Superior temporal gyrus (tissue), 1 donor: ENCODE measurements around the gene ATF7IP.

ENCODE experiments used
- DNase-seq: peaks from one replicate; pipeline ENCODE4 v3.0.0-alpha.2; 2016; ENCODE audit errors: extremely low spot score

ATF7IP gene

DNA sequence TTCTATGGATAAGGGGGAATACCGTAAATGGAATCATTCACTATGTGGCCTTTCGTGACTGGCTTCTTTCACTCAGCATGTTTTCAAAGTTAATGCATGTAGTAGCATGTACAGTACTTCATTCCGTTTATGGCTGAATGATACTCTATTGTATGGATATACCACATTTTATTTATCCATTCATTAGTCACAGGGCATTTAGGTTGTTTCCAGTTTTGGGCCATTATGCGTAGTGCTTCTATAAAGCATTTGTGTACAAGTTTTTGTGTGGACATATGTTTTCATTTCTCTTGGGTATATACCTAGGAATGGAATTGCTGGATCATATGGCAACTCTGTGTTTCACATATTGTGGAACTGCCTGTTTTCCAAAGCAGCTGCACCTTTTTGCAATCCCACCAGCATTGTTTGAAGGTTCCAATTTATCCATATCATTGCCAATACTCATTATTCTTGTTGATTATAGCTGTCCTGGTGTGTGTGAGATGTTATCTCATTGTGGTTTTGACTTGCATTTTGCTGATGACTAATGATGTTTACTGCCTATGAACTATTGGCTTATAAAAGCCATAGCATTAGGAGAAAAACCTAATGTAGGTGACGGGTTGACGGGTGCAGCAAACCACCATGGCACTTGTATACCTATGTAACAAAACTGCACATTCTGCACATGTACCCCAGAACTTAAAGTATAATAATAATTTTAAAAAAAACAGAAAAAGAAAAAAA, 45.5 kb downstream of the ATF7IP start:
- DNase-seq, result no peak

DNA sequence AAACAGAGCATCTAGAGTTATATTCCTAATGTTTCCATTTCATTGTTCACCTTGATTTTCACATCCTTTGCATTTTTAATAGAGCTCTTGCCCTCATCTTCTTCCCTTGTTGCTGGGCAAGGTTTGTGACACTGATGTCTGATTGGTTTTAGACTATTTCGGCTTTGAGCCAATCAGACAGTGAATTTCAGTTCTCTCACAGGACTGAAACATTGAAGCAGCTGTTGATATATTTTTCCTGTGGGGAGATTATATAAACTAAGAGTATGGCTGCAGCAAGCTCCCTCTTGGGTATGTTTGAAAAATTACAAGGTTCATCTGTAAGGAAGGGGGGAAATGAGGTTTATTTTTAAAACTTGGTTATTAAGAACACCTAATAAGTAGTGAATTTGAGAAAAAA, 51.2 kb downstream of the ATF7IP start:
- peak; percentile 88 for DNase-seq

DNA sequence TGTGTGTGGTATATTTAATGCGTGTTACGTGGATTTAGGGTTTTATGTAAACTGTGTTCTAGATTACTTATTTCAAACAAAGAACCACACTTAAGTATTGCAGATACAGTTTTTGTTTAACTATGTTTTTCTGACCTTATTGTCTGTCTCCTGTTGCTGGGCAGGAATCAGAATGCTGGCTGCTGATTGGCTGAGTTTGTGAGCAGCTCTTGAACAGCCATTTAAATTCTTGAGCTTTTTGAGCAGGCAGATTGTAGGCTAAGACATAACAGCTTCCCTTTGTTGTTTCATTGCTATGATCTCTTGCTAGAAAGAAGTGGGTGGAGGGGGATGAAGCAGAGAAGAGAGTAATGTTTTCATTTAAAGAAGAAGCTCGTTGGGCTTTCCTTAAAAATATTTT, 52.2 kb downstream of the ATF7IP start:
- DNase-seq, result peak; percentile 91

DNA sequence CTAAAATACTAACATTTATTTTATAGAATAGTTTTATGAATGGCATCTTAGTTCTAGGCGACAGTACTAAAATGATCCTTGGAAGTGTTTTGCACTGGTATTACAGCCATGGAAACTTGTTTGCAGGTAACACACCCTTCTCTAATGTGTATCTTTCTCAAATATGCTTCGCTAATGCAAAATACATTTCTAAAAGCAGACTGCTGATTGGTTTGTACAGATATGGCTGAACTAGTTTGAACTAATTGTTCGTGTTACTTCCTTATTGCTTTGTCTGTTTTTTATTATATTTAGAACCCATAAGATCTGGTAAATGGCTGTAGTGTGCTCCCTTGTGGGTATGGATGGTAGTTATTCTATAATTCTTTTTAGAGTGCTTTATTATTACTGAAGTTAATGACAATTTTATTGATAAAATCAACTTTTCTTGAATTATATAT, 53.0 kb downstream of the ATF7IP start:
- DNase-seq, result no peak

DNA sequence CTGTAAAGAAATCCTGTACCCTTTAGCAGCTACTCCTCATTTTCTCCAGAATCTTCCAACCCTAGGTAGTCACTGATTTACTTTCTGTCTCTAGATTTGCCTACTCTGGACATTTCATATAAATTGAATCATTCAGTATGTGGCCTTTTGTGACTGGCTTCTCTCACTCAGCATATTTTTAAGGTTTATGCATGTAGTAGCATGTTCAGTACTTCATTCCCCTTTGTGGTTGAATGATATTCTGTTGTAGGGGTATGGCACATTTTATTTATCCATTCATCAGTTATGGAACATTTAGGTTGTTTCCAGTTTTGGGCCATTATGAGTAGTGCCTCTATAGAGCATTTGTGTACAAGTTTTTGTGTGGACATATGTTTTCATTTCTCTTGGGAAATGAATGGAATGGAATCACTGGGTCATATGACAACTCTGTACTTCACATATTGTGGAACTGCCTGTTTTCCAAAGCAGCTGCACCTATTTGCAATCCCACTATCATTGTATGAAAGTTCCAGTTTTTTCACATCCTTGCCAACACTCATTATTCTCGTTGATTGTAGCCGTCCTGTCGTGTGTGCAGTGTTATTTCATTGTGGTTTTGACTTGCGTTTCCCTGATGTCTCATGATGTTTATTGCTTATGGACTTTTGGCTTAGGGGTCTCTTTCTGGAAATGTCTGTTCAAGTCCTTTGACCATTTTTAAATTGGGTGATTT, 57.2 kb downstream of the ATF7IP start:
- DNase-seq, result no peak

DNA sequence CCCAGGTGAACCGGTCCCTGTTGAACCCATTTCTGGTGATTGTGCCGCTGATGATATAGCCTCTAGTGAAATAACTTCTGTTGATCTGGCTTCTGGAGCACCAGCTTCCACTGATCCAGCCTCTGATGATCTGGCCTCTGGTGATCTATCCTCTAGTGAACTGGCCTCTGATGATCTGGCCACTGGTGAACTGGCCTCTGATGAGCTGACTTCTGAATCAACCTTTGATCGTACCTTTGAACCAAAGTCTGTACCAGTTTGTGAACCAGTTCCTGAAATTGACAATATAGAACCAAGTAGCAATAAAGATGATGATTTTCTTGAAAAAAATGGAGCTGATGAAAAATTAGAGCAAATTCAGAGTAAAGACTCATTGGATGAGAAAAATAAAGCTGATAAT, 59.1 kb downstream of the ATF7IP start:
- DNase-seq, result no peak

DNA sequence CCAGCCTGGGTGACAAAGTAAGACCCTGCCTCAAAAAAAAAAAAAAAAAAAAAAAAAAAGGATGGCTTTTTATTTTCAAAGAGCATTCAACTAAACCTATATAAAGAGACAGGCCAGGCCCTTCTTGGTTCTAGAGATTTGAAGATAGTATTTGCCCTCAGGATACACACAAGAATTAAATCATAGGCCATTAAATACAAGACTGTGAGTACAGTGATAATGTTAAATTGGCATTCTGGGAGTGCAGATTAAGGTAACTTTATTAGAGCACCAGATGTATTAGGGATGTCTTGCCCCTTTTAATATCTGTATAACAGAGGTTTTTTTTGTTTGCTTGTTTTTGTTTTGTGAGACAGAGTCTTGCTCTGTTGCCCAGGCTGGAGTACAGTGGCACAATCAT, 61.3 kb downstream of the ATF7IP start:
- no peak for DNase-seq

DNA sequence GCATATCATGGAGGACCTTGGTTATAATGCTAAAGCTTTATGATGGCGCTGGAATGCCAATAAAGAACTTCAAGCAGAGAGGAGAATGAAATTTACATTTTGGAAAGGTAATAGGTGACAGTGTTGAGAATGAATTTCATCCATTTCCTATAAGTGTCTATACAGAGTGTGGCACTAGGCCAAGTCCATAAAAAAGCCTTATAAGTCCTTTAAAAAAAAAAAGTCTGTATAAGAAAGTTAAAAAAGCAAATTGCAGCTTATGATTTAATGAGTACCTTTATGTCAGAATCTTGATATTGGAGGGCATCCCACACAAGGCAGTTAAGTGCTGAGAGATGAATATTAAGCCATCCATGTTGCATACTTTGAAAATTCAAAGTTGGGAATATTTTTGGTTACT, 62.4 kb downstream of the ATF7IP start:
- DNase-seq, result no peak

DNA sequence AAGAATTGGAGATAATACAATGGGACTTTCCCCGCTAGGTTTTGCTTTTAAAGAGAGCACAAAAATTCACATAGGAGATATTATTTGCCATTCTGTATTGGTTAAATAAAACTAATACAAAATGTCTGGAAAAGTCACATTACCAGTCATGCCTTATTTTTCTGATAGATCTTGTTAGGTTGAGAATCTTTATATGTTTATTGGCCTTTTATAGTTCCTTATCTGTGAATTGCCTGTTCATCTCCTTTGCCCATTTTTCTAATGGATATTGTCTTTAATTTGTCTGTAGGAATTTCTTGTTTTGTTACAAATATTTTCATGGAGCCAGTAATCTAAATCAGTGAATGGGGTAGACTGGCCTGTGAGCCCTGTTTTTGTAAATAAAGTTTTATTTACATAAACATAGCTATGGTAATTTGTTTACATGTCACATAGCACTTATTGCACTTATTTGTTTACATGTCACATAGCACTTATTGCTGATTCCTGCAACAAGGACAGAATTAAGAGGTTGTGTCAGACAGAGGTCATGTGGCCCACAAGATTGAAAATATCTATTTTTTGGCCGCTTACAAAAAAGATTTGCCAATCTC, 65.0 kb downstream of the ATF7IP start:
- DNase-seq, result no peak

DNA sequence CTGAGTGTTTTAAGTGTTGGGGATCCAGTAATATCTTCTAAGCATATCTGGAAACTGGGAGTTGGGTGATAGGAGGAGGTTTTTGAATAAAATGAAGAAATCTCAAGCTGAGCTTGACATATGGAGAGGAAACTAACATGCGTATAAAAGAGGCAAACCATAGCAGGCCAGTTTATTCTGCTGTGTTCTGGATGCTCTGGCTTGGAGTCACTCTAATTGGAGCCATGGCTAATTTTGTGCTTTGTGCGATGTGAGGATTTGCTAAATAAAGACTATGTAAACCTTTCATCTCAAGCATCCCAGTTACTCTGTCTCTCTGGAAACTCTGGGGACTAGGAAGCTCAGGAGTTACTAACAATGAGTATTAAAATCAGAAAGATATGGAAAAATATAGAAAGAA, 66.5 kb downstream of the ATF7IP start:
- peak; percentile 35 for DNase-seq

DNA sequence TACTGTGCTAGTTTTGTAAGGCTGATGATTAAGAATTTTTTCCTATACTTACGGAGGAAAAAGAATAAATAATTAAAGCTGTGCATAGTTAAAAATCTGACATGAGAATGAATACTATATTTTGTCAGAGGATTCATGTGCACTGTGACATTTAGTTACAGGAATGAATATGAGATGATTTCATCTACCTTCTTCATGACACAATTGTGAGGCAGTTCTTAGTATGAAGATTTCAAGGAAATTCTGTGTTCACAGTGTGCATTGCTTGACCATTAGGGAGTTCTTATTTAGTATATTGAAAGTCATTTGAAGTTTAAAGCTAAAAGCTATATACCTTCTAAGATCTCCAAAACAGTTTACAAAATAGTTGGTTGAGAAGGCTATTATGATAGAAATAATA, 70.1 kb downstream of the ATF7IP start:
- no peak for DNase-seq

DNA sequence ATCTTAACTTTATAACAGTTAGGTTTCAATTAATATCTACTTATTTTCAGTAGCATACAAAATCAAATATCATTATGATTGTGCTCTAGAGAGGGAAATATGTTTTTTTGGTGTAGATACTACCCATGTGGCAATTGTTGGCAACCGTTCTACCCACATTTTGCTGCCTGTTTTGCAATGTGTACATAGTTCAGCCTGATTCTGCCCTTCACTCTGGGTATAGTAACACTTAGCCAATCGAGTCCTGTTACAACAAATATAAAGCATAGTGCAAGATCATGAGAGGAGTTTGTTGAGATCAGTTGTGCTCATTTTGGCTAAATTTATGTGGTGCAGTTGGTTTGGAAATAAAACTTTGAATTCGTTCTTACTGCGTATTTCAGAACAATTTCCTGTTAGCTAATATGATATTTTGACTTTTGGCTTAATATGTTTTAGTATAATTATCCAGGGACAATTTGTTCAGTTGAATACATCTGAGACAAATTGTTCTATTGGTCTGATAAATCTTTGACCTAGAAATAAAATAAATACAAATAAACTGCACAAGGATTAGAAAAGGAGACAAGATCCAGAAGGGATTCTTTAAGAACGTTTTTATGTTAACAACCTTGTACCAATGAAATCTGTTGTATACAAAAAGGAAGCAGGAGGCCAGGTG, 76.9 kb downstream of the ATF7IP start:
- DNase-seq, result no peak

DNA sequence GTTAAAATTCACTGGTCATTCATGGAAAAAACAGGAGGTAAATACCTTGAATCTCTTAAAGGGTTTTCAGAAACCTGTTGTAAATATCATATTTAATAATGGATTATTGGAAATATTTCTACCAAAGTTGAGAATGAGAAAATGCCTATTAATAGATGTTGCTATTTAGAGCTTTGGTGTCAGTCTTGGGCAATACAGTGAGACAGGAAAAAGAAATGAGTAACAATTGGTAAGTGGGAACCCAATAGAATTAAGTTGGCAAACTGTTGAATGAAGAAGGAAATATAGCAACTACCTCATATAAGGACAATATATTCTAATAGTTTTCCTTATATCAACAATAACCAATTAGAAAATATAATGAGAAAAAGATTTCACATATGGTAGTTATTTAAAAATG, 78.0 kb downstream of the ATF7IP start:
- DNase-seq, result no peak

DNA sequence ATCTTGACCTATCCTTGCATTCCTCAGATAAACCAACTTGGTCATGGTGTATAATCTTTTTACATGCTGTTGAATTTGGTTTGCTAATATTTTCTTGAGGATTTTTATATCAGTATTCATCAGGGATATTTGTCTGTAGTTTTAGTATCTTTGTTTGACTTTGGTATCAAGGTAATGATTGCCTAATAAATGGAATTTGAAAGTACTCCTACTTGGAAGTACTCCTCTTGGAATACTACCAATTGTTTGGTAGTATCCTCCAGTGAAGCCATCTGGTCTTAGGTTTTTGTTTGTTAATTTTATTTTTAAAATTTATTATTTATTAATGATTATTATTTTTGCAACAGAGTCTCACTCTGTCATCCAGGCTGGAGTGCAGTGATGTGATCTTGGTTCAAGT, 85.0 kb downstream of the ATF7IP start:
- no peak for DNase-seq

DNA sequence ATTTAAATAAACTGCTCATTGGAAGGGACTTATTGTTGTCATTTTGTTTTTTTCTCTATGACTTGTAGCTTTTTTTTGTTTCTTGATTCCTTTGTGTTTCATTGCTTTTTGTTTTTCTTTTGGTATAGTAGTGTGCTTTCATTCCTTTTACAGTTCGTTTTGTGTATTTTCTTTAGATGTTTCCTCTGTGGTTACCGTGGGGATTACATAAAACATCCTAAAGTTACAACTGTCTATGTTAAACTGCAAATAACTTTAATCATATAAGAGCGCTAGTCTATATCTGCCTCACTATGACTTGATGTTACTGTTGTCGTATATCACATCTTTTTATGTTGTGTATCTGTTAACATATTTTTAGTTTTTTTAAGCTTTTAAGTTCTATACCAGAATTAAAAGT, 86.9 kb downstream of the ATF7IP start:
- no peak for DNase-seq

DNA sequence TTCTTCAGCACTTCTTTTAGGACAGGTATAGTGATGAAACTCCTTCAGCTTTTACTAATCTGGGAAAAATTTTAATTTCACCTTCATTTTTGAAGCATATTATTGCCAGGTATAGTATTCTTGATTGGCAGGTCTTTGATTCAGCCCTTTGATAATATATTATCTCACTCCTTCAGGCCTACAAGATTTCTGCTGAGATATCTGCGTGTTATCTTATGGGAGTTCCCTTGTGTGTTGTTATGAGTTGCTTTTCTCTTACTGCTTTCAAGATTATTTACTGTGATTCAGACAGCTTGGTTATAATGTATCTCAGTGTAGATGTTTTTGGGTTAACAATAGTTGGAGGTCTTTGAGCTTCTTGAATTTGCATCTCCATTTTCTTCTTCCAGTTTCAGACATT, 87.4 kb downstream of the ATF7IP start:
- no peak for DNase-seq

DNA sequence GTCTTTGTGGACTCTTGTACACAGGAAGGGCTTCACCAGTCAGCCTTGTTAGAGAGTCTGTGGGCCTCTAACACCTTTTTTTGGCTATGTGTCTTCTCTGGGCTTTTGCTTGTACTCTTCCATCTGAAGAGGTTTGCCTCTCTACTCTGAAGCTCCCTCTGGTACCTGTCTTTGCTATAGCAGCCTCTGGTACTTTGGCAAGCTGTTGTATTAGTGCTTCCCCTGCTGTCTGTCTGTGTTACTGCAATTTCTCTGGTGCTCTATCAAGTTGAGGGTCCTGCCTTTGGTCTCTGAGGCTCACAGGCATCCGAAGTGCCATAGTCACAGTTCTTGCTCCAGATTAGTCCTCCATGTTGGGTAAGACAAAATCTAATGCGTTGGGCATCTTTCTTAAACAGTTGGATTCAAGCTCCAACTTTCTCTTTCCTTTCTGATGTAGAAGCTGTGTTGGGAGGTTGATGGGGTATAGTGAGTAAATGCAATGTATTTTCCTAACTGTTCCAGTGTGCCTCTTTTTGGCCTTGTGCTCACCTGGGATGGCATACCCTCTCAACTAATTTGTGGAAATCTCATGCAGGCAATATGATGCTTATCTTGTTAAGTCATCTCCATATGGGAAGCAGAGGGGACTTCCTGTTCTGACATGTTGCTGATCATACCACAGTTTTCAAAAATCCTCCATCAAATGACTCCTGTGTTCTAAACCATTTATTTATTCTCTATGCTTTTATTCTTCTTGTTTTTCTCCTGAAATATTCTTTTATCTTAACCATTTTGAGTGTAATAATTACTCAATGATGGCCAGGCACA, 88.8 kb downstream of the ATF7IP start:
- no peak for DNase-seq

DNA sequence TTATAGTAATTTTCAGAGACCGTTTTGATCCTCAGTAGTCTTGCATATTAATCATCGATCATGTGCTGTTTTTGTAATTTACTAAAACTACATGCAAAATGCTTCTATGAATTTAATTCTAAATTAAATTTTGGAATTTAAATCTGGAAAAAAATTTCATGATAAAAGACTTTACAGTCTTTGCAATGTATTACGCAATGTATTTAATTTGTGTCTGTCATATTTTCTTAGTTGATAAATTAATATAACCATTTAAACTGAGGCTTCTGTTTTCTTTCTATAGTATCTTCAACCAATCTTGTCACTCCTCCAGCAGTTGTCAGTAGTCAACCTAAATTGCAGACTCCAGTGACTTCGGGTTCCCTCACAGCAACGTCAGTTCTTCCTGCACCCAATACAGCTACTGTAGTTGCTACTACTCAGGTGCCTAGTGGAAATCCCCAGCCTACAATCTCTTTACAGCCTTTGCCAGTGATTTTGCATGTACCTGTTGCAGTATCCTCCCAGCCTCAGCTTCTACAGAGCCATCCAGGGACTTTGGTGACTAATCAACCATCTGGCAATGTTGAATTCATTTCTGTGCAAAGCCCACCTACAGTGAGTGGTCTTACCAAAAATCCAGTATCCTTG, 94.8 kb downstream of the ATF7IP start:
- DNase-seq, result no peak

DNA sequence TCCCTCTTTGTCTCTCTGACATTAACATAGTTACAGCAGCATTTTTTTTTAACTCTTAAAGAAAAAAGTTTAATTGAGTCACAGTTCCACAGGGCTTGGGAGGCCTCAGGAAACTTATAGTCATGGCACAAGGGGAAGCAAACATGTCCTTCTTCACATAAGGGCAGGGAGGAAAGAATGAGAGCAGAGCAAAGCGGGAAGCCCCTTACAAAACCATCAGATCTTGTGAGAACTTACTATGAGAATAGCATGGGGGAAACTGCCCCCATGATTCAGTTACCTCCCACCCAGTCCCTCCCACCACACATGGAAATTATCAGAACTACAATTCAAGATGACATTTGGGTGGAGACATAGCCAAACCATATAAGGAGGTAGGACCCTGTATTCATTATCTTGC, 106.0 kb downstream of the ATF7IP start:
- DNase-seq, result no peak

DNA sequence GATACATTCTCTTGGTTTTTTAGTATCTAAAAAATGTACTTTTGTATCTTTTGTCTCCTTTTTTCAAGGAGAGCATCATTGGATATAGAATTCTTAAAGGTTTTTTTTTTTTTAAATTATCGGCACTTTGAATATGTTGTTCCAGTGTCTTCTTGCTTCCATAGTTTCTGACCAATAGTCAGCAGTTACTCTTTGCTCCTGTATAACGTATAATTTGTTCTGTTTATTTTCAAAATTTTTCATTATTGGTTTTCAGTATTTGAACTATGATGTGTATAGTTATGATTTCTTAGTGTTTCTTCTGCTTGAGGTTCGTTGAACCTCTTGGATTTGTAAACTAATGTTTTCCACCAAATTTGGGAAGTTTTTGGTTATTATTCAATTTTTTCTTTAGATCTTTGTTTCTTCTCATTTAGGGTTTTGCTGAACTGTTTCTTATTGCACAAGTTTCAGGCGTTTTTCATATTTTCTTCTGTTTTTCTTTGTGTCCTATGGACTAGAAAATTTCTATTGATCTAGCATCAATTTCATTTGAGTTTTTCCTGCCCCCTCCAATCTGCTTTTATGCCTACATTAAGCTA, 108.3 kb downstream of the ATF7IP start:
- no peak for DNase-seq

DNA sequence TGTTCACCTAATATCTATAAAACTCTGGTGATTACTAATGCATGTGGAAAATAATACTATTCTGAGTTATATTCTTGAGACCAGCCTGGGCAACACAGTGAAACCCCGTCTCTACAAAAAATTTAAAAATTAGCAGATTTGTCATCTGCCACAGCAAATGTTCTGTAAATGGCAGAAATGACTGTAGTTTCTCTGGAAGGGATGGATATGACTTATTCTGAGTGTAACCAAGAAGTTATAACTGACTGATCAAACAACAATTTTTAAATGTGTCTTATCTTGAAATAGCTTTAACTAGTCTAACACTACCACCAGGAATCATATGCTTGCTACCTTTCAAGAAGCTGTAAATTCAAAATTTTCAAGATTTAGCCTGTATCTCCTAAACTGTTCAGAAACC, 113.5 kb downstream of the ATF7IP start:
- no peak for DNase-seq
